ENCODE measurements around the gene DIS3L2. TPM values are rescaled to one million over a fixed set of nuclear protein-coding genes. Genes with fewer than 3 reads are reported as not detected.
"Not testable (repeated sequence)": the region's sequence is repeated elsewhere in the genome, so short reads cannot be mapped to it uniquely, and the experiment has no call there.

Gene DIS3L2
- polyA plus RNA-seq, 5 donors, result 32.6 to 40.9 (median 33.1) TPM

GRCh38 chr2:232319803-232320442 lies 358.4 kb downstream of the DIS3L2 start:
- no peak for DNase-seq

GRCh38 chr2:232320443-232320803 lies 358.9 kb downstream of the DIS3L2 start:
- no peak for DNase-seq

GRCh38 chr2:232321156-232321816 lies 359.8 kb downstream of the DIS3L2 start:
- DNase-seq, result no peak

- no peak for DNase-seq
These were observed 360.5 kb downstream of the DIS3L2 start for GRCh38 chr2:232321817-232322559.

- no peak for DNase-seq
These were observed 361.2 kb downstream of the DIS3L2 start for GRCh38 chr2:232322560-232323327.

GRCh38 chr2:232323328-232323650 lies 361.8 kb downstream of the DIS3L2 start:
- DNase-seq, result no peak

- DNase-seq, result not testable (repeated sequence)
These were observed 362.5 kb downstream of the DIS3L2 start for GRCh38 chr2:232323967-232324366.

GRCh38 chr2:232324778-232325177 lies 363.3 kb downstream of the DIS3L2 start:
- DNase-seq, result no peak

- DNase-seq, result peak in 1 of 2 donors; percentile 16
These were observed 364.1 kb downstream of the DIS3L2 start for GRCh38 chr2:232325324-232326273.

GRCh38 chr2:232326274-232327104 lies 365.0 kb downstream of the DIS3L2 start:
- not testable (repeated sequence) for DNase-seq

GRCh38 chr2:232327105-232328031 lies 365.9 kb downstream of the DIS3L2 start:
- peak in 1 of 2 donors; percentile 28 for DNase-seq

GRCh38 chr2:232328032-232328422 lies 366.5 kb downstream of the DIS3L2 start:
- DNase-seq, result no peak

GRCh38 chr2:232328516-232329460 lies 367.3 kb downstream of the DIS3L2 start:
- no peak for DNase-seq

GRCh38 chr2:232329716-232330067 lies 368.2 kb downstream of the DIS3L2 start:
- no peak for DNase-seq

GRCh38 chr2:232330068-232330999 lies 368.8 kb downstream of the DIS3L2 start:
- DNase-seq, result no peak

- DNase-seq, result peak; percentile 65
These were observed 369.5 kb downstream of the DIS3L2 start for GRCh38 chr2:232331061-232331460.

- not testable (repeated sequence) for DNase-seq
These were observed 370.1 kb downstream of the DIS3L2 start for GRCh38 chr2:232331641-232332040.

Data from right lung (tissue), 5 donors.